KBM-7 (cell line): Measurements from ENCODE around the gene DCN.

Experiments used
- DNase-seq: peaks from one replicate; pipeline ENCODE4 v3.0.0-alpha.2; 2015
- in situ Hi-C: fragments of 300-500 bp; cut with MboI; formaldehyde crosslinking; loops from 2 replicates; pipeline ENCODE4 v1.14.3; 2020; ENCODE audit warnings: low sequenced_read_pairs, low pct_unique_long_range_greater_than_20kb, mixed read lengths

The DCN gene

DNA sequence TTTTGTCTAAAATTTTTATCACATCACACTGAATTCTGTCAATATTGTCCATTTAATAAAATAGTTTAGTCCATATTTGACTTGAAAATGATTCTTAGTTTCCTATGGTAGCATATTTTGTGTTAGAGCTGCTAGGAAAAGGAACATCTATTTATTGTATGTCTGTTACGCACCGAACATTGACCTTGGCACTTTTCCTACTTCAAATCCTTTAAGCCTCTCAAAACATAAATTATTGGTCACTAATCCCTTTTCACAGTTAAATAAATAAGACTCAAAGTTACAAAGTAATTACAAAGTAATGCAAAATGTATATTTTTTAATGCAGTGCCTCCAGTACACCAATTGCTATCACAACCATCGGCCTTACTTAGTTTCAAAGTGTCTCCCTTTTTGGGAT, 28.5 kb downstream of the DCN start:
- DNase-seq, result no peak
- in situ Hi-C loops, result no loop called here

DNA sequence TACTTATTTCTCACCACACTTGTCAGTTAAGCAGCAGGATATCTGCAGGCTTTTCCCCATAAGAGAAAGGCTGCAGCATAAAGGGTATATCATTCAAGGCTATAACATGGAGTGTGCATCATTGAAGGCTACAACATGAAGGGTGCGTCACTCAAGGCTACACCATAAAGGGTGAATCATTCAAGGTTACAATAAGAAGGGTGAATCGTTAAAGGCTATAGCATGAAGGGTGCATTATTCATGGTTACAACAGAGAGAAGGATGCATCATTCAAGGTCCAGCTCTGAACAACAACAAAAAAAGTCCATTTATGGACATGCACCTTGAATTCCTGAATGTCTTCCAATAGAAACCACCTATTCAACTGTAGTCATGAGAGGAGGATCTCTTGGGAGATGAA, 38.6 kb downstream of the DCN start:
- in situ Hi-C loops, result no loop called here
- DNase-seq, result no peak

- DNase-seq, result no peak
- in situ Hi-C loops, result no loop called here
Measured at GRCh38 chr12:91143206-91143605, 39.4 kb downstream of the DCN start.

- in situ Hi-C loops, result no loop called here
- DNase-seq, result no peak
Measured at GRCh38 chr12:91142221-91142631, 40.4 kb downstream of the DCN start.

- in situ Hi-C loops, result no loop called here
- no peak for DNase-seq
Measured at GRCh38 chr12:91140026-91140931, 42.3 kb downstream of the DCN start.

GRCh38 chr12:91139286-91139685, 43.3 kb downstream of the DCN start:
- DNase-seq, result no peak

DNA sequence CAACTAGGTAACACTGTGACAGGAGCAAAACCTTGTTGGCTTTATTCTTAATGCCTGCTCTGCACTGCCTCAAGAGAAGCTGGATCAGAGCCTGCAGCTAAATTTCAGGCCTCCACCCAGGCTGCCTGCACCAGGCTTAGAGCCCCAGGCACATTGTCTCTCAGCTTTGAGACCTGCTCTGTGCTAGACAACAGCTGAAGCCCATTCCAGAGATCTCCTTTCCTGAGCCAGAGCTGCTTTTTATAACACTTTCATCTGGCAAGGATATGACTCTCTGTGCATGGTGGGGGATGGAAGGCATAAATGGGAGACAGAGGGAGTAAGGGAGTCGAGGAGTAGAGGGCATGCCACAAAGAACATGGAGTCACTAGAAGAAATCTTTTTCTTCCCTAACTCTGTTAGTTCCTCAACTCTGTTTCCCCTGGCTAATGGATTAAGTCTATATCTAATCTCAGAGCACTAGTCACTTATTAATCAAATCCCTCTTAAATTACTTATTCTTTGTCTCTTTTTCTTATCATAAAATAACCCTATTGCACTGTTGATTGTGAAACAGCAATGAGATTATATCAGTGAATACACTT, 44.2 kb downstream of the DCN start:
- DNase-seq, result no peak
- in situ Hi-C loops, result no loop called here

More at GRCh38 chr12:91139286-91139685, 43.3 kb downstream of the DCN start:
- in situ Hi-C loops, result no loop called here

DNA sequence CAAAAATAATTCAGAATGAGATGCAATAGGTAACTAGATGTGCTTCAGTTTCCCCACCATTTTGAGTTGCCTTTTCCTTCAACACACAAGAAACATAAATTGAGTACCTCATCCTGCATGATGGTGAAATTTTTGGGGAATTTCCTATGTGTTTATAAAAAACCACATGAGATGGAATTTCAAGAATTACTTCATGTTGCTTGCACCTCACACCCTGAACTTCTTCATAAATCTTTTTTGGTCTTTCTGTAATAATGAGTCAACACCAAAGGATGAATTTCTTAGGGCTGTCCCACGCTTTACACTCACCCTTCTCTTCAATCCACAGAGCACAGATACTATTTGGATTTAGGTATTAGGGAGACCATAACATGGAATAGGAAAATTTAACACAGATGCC, 48.7 kb downstream of the DCN start:
- DNase-seq, result no peak
- in situ Hi-C loops, result no loop called here

- in situ Hi-C loops, result no loop called here
- DNase-seq, result no peak
Measured at GRCh38 chr12:91129662-91130362, 52.8 kb downstream of the DCN start.

DNA sequence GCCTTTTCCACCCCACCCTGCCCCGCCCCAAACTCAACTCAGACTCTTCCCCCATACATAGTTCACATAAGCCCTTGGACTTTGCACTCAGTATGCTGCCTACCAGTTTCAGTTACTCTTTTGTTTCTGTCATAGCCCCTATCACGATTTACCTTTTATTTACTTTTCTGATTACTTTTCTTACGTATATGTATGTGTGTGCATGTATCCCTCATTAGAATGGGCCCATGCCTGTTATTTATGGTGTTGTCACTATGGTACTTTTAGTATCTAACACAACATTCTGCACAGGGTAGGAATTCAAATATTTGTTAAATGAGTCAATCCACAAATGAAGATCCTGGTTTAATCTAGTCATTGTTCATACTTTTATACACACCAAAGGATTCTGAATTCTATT, 54.9 kb downstream of the DCN start:
- no peak for DNase-seq
- in situ Hi-C loops, result no loop called here

GRCh38 chr12:91127306-91127705, 55.3 kb downstream of the DCN start:
- in situ Hi-C loops, result no loop called here
- no peak for DNase-seq

DNA sequence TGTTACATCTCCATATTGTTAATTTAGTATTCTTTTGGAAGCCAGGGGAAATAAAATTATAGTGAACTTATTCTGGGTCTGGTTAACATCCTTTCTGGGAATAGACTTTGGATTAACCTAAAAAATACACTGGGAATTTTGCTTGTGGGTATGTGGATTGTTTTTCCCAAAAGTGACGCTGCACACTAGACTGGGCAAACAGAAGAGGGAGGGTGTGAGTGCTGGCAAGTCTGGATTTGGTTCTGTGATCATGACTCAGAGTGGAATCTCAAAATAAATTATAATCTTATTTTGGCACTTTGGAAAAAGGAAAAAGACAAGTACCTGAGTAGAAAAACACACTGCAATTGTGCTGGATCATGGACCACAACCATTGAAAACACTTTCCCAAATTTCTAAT, 56.1 kb downstream of the DCN start:
- DNase-seq, result no peak
- in situ Hi-C loops, result no loop called here

GRCh38 chr12:91123236-91123916, 59.2 kb downstream of the DCN start:
- DNase-seq, result no peak
- in situ Hi-C loops, result loop anchor here (25.0 kb wide), 1 partner anchor 136 kb away; no protein-coding TSS in a partner anchor

GRCh38 chr12:91120781-91121180, 61.8 kb downstream of the DCN start:
- no peak for DNase-seq
- in situ Hi-C loops, result loop anchor here (25.0 kb wide), 1 partner anchor 133 kb away; no protein-coding TSS in a partner anchor

DNA sequence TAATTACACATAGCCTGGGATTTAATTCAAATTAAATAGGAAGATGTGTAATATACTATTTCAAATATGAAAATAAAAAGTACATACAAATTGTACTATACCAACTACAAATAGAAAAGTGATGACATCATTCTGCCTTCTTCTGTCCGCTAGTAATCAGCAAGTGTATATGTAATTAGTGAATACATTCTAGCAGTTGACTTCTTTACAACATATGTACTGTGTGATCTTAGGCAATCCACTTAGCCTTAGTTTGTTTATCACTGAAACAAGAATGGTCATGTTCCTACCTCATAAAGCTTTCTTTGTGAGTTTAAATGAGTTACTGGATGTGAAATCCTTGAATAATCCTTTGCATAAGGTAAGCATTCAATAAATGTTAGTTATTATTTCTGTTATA, 63.5 kb downstream of the DCN start:
- DNase-seq, result no peak
- in situ Hi-C loops, result loop anchor here (25.0 kb wide), 1 partner anchor 132 kb away; no protein-coding TSS in a partner anchor

- no peak for DNase-seq
- in situ Hi-C loops, result loop anchor here (25.0 kb wide), 1 partner anchor 126 kb away; no protein-coding TSS in a partner anchor
Measured at GRCh38 chr12:91113621-91114020, 69.0 kb downstream of the DCN start.

DNA sequence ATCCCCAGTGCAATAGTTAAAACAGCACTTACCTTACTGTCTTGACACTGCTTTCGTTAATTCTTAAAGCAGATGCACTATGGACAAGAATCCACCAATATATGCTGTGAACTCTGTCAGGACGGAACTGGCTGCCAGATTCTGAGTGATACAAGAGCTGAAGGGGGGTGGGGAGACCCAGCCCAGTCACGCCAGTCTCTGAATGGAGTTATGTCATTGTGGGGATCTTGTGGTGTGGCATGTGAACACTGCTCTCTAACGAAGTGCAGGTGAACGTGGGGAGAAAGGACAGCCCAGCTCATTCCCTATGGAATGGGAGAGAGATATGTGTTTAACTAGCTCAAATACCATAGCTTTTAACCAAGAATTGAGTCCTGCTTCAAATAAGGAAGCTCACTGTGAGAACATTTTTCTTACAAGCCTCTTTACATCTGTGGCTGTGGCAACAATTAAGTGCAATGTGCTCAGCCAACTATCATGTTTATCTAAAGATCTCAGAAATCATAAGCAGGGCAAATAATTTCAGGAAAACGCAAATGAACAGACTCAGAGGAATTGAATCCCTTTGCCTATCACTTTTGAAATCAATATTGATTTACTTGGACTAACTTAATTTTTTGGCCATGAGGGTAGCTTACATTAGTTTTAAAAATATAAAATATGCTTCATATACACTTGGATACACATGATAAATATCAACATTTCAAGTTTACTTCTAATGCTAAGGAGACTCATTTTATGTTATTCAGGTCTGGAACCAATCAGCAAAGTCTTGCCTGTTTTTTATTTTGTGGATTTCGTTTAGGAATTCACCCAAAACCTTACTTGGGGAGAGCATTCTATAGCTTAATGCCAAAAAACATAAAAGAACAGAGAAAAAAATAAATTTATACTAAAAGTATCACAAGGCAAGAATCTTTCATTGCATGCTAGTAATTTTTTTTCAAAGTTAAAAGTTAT, 71.0 kb downstream of the DCN start, which contains the start of gene LUM:
Gene LUM (minus strand): TSS at position 129 of the 960 bp plus-strand sequence. CDS start 2,515 bp downstream, outside the sequence.
- peak; percentile 14 for DNase-seq
- in situ Hi-C loops, result loop anchor here (25.0 kb wide), 1 partner anchor 124 kb away; no protein-coding TSS in a partner anchor

DNA sequence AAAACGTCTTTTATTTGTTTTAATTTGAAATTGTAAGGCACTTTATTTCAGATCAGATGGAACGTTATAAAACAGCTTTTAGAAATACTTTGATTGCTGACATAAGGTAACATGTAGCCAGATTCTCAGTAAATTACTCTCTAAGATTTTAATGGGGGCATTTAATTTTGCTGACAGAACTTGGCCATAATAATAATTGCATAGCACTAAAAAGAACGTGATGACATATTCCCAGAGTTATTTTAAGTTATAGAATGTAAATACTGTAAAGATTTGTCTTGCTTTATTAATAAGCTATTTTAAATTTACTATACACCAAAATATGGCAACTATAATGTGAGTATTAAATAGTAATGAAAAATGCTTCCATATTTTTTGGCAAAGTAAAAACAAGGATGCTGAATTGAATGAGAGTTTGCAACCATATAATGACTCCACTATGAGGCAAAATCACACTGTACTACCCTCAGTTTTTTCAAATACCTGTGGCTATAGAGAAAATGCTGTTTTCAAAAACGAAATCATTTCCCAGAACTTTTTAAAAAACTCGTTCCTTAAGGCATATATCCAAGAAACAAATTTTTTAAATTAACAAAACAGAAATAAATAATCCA, 72.2 kb downstream of the DCN start:
- in situ Hi-C loops, result loop anchor here (25.0 kb wide), 1 partner anchor 123 kb away; no protein-coding TSS in a partner anchor
- DNase-seq, result no peak
